OCI-LY7 (cell line): Measurements from ENCODE around the gene TMEM72.

Experiments used
- CTCF ChIP-seq: fragments of 200-600 bp; sonication (generic); conservative IDR thresholded peaks from 2 replicates; pipeline ENCODE4 v1.5.1; 2014; ENCODE audit warnings: mild to moderate bottlenecking, antibody characterized with exemption, low read length, moderate library complexity, mixed read lengths
- EZH2phosphoT487 ChIP-seq: fragments of 200-600 bp; sonication (generic); IDR thresholded peaks from 2 replicates; pipeline ENCODE4 v1.6.1; 2018; ENCODE audit warnings: low read depth, borderline replicate concordance, mild to moderate bottlenecking, mixed run types, antibody characterized with exemption, low read length, moderate library complexity, mixed read lengths

- no peak for TF ChIP-seq CTCF
- TF ChIP-seq EZH2phosphoT487, result no peak
These were observed 48.3 kb downstream of the TMEM72 start, which contains the start of gene RASSF4 for GRCh38 chr10:44959247-44960087.
